ENCODE results near the gene CDS1. TPM values are rescaled to one million over a fixed set of nuclear protein-coding genes. Genes with fewer than 3 reads are reported as not detected.

The CDS1 gene
- total RNA-seq, 2 donors from 2014 or later = 44.2 to 51.9 TPM

GRCh38 chr4:84697615-84698201 lies 114.8 kb downstream of the CDS1 start:
- intact Hi-C loops (cut with DNase I) = no loop called here
- no peak overlapping the region for H3K27ac ChIP-seq
- no peak overlapping the region for H3K9ac ChIP-seq (ENCODE audit: low read depth in 2 of 2, low read length in 2 of 2)
- no peaks in the 10 kb centered on the region for H3K36me3 ChIP-seq
- H3K27me3 ChIP-seq = no peaks in the 10 kb centered on the region
- DNase-seq = no peak
- H3K4me1 ChIP-seq = no peaks in the 10 kb centered on the region
- H3K9me3 ChIP-seq = no peaks in the 10 kb centered on the region
- no peak for TF ChIP-seq CTCF (IDR thresholded peaks at IDR 0.05)
- H3K4me3 ChIP-seq = no peak overlapping the region

GRCh38 chr4:84699001-84699671 lies 116.2 kb downstream of the CDS1 start:
- Histone ChIP-seq H3K9ac (ENCODE audit: low read depth in 2 of 2, low read length in 2 of 2) (no peak overlapping the region), H3K9me3 (no peaks in the 10 kb centered on the region), H3K27me3 (no peaks in the 10 kb centered on the region), H3K4me3 (no peak overlapping the region), H3K36me3 (no peaks in the 10 kb centered on the region), H3K27ac (no peak overlapping the region), H3K4me1 (no peaks in the 10 kb centered on the region)
- DNase-seq = no peak
- TF ChIP-seq CTCF (IDR thresholded peaks at IDR 0.05) = no peak
- intact Hi-C loops (cut with DNase I) = no loop called here

Other genes with a start within 250 kb of the CDS1 start
- not detected for gene NKX6-1, start 83.8 kb upstream of the CDS1 start, total RNA-seq

Data from colonic mucosa (tissue), 4 donors.